Naive thymus-derived CD8-positive, alpha-beta T cell (primary cell): ENCODE data around the gene S100A7A. TPM values are rescaled to one million over a fixed set of nuclear protein-coding genes. Genes with fewer than 3 reads are reported as not detected.

Source experiments
- ATAC-seq, 2 donors: fragments of 150-1000 bp; cut with Tn5 transposase in 1 of 2; sonication (Bioruptor Pico), chemical (Tn5 transposase) in 1 of 2; 1 replicate in 1 of 2; 2 replicates in 1 of 2; pipeline ENCODE4 v1.10.0; 2021; ENCODE audit warnings: mild to moderate bottlenecking in 2 of 2, moderate library complexity in 2 of 2
- POLR2A ChIA-PET: fragments of 350-600 bp; sonication (Branson Sonifier 250); formaldehyde crosslinking; loops from one replicate; lab custom pipeline; 2021; ENCODE audit warnings: antibody characterized with exemption; lab: Charles Lee
- DNase-seq, 10 donors: peaks; one replicate each; pipeline versions ENCODE4 v3.0.0 to v3.0.0-alpha.2; 2020 to 2022
- H3K27ac Mint-ChIP-seq, 10 donors: one replicate each; pipeline ENCODE4 v1.8.0; 2020 to 2022; ENCODE audit warnings: mild to moderate bottlenecking in 10 of 10, mixed read lengths in 10 of 10, moderate library complexity in 4 of 10, inconsistent platforms in 1 of 10
- H3K27me3 Mint-ChIP-seq, 5 donors: one replicate each; pipeline ENCODE4 v1.8.0; 2021 to 2022; ENCODE audit warnings: mixed read lengths in 5 of 5
- H3K36me3 Mint-ChIP-seq, 3 donors: one replicate each; pipeline ENCODE4 v1.8.0; 2020 to 2022; ENCODE audit warnings: mixed read lengths in 3 of 3, mild to moderate bottlenecking in 2 of 3, inconsistent platforms in 1 of 3
- H3K4me1 Mint-ChIP-seq, 4 donors: one replicate each; pipeline ENCODE4 v1.8.0; 2021 to 2022; ENCODE audit warnings: mixed read lengths in 4 of 4
- H3K4me3 Mint-ChIP-seq, 10 donors: one replicate each; pipeline ENCODE4 v1.8.0; 2020 to 2022; ENCODE audit warnings: mild to moderate bottlenecking in 10 of 10, mixed read lengths in 10 of 10, moderate library complexity in 6 of 10, inconsistent platforms in 1 of 10
- H3K9me3 Mint-ChIP-seq, 9 donors: one replicate each; pipeline ENCODE4 v1.8.0; 2020 to 2022; ENCODE audit warnings: mixed read lengths in 9 of 9, mild to moderate bottlenecking in 3 of 9, inconsistent platforms in 1 of 9, moderate library complexity in 1 of 9
- polyA plus RNA-seq, 3 donors: library from polyadenylated mRNA; unstranded; fragments of 300-500 nt; fragmentation: Illumina TruSeq; gene quantifications; one replicate each; pipeline ENCODE4 v1.2.3, GENCODE V29; 2021
- total RNA-seq, 8 experiments: library from RNA in 2 of 8; stranded (reverse) in 2 of 8; gene quantifications; one replicate each; pipeline ENCODE4 v1.2.3 and lab custom pipeline; 2021 to 2026

Gene S100A7A
- total and polyA plus RNA-seq, 5 experiments from 2014 or later, result not detected

DNA sequence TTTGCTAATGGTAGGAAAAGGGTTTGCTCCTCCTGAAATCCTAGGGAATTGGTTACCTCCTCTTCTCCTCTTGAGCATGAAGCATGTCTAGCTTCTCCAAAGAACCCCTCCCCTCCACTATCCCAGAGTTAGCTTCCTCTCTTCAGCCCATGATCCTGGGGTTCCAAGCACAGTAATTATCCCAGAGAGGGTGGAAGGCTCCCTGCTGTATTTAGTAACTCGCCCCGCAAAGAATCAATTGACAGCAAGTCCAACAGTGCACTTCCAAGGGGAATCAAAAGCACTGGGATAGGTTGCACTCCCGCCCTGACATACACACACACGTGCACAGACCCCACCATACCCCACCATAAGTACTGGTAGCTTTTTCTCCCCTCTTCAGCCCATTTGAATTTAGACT is 28.5 kb upstream of the S100A7A start:
- H3K36me3 Mint-ChIP-seq, result no peaks in the 10 kb centered on the region
- peak overlapping the region in 1 of 10 donors; percentile 18 for H3K27ac Mint-ChIP-seq
- H3K4me3 Mint-ChIP-seq, result no peak overlapping the region
- H3K9me3 Mint-ChIP-seq, result peaks cover 0 to 4% (median 0%) of the 10 kb centered on the region in 9 donors
- peaks cover 0 to 24% (median 10%) of the 10 kb centered on the region in 5 donors for H3K27me3 Mint-ChIP-seq
- ATAC-seq (no peak), DNase-seq (no peak)
- POLR2A ChIA-PET, result no interaction called here
- H3K4me1 Mint-ChIP-seq, result peaks cover 0 to 5% (median 3%) of the 10 kb centered on the region in 4 donors

DNA sequence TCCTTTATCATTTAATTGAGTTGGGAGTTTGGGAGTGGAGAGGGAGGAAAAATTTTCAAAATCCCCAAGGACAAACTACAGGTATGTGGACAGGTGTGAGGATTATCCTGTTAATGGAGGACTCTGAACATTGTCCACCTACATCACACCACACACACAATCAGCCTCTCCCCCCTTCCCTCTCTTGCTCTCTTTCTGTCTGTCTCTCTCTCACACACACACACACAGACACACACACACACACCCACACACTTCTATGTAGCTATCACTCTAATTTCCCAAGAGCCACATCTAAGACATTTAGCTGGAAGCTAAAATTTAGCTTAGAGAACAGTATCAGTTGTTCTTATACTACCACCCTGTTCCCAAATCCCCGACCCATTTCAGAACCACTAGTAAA is 26.9 kb upstream of the S100A7A start:
- Mint-ChIP-seq H3K4me3 (no peak overlapping the region), H3K27ac (no peak overlapping the region), H3K27me3 (peaks cover 4 to 30% (median 17%) of the 10 kb centered on the region in 5 donors), H3K4me1 (peaks cover 0 to 5% (median 3%) of the 10 kb centered on the region in 4 donors), H3K36me3 (no peaks in the 10 kb centered on the region), H3K9me3 (no peaks in the 10 kb centered on the region)
- no peak for DNase-seq
- POLR2A ChIA-PET, result no interaction called here
- ATAC-seq, result no peak

DNA sequence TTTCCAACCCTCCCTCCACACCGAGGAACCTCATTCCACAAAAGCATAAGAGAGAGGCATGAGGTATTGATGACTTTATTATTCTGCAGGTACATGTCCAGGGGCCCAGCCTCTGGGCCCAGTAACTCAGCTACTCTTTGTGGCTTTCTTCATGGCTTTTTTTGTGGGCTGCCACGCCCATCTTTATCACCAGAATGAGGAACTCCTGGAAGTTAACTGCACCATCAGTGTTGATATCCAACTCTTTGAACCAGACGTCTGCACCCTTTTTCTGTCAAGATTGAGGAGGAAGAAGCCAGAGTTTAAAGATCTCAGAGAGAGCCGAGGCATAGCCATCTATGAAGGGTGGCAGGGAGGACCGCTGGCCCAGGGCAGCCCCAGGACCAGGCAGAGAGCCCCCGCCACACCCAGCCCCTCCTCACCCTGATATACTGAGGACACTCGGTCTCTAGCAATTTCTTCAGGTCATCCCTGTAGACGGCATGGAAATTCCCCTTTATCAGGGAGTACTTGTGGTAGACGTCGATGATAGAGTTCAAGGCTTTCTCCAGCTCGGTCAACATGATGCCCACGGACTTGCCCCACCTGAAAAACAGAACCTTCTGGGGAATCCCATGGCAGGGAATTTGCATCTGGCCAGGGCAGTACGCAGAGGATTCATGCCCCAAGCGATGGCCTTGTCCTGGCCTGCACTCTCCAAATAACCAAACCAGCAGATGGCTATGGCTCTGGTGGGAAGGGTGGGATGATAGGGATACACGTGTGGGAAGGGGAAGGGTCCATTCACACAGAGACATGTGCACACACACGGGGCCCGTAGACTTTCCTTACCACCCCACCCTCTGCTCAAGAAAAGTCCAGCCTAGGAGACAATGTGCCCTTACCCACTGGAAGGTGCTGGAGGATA is 26.1 kb upstream of the S100A7A start:
- DNase-seq, result no peak
- Mint-ChIP-seq H3K36me3 (no peaks in the 10 kb centered on the region), H3K27me3 (peaks cover 4 to 38% (median 20%) of the 10 kb centered on the region in 5 donors), H3K4me3 (no peak overlapping the region), H3K27ac (no peak overlapping the region), H3K4me1 (peaks cover 0 to 5% (median 2%) of the 10 kb centered on the region in 4 donors), H3K9me3 (no peaks in the 10 kb centered on the region)
- POLR2A ChIA-PET, result no interaction called here
- no peak for ATAC-seq

DNA sequence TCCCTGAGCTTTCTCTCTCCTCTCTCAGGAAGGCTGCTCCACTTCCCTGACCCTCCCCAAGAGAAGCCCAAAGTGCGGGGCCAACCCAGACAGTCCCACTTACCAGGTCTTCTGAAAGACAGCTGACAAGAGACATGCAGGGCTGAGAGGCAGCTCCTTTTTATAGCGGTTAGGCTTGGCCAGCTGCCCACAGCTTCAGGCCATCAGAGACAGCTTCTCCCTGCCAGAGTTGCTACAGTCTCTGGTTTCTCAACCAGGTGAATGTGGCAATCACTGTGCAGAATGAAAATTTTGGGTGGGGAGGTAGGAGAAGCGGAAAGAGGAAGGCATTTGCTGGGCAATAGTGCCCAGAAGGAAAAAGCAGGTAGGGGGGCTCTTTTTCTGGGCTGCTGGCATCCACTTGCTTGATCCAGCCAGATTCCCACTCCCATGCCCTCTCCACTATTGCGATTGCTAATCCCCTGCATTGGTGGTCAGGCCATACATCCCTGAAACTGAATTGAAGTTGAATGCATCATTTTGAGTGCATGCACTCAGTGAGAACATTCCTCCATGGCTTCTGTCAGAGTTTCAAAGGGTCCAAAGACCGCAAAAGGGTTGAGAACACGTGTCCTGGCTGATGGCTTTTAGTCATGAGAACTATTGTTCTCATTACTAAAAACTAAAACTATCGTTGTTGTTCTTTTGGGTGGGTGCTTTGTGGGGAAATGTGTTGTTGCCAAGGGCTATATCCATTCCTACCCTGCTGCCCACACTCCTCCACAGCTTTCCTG is 25.2 kb upstream of the S100A7A start, which contains the start of gene S100A8:
Gene S100A8 (minus strand): TSS at position 136 of the 773 bp plus-strand sequence. CDS start 538 bp downstream, outside the sequence.
- no peak within 1 kb of the TSS for H3K27ac Mint-ChIP-seq
- POLR2A ChIA-PET, result no interaction called here
- H3K36me3 Mint-ChIP-seq, result no peaks in the 10 kb centered on the region
- ATAC-seq (no peak), DNase-seq (no peak)
- H3K9me3 Mint-ChIP-seq, result no peaks in the 10 kb centered on the region
- peaks cover 9 to 47% (median 25%) of the 10 kb centered on the region in 5 donors for H3K27me3 Mint-ChIP-seq
- peak within 1 kb of the TSS in 1 of 10 donors; percentile 34 for H3K4me3 Mint-ChIP-seq
- H3K4me1 Mint-ChIP-seq, result peaks cover 0 to 5% (median 2%) of the 10 kb centered on the region in 4 donors

DNA sequence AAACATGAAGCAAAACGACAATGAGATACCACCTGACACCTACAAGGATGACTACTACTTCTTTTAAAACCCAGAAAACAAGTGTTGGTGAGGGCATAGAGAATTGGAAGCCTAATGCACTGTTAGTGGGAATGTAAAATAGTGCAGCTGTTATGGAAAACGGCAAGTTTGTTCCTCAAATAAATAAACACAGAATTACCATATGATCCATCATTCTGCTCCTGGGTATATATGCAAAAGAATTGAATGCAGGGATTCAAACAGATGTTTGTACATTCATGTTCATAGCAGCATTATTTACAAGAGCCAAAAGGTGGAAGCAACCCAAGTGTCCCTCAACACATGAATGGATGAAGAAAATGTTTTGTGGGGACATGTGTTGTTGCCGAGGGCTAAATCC is 24.1 kb upstream of the S100A7A start:
- H3K27me3 Mint-ChIP-seq, result peaks cover 10 to 59% (median 33%) of the 10 kb centered on the region in 5 donors
- no peaks in the 10 kb centered on the region for H3K9me3 Mint-ChIP-seq
- no peaks in the 10 kb centered on the region for H3K36me3 Mint-ChIP-seq
- no peak overlapping the region for H3K4me3 Mint-ChIP-seq
- no peak for DNase-seq
- peaks cover 0 to 3% (median 1%) of the 10 kb centered on the region in 4 donors for H3K4me1 Mint-ChIP-seq
- H3K27ac Mint-ChIP-seq, result no peak overlapping the region
- ATAC-seq, result no peak
- POLR2A ChIA-PET, result no interaction called here

DNA sequence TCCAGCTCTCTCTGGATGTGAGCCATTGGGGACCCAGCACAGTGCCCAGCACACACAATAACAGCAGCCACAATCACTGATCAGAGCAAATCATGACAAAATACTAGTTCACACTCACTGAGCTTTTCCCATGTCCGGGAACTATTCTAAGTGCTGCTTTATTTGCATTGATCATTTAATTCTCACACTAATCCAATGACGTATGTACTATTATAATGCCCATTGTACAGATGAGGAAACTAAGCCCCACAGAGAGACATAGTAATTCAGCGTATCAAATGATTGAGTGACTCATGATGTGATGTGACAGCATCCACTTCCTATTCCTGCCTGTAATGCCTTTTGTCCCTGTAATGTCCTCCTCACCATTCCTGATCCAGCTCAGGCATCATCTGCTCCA is 23.5 kb upstream of the S100A7A start:
- Mint-ChIP-seq H3K4me1 (peaks cover 0 to 3% (median 1%) of the 10 kb centered on the region in 4 donors), H3K4me3 (no peak overlapping the region), H3K9me3 (no peaks in the 10 kb centered on the region), H3K27me3 (peaks cover 11 to 61% (median 35%) of the 10 kb centered on the region in 5 donors), H3K27ac (no peak overlapping the region), H3K36me3 (no peaks in the 10 kb centered on the region)
- POLR2A ChIA-PET, result no interaction called here
- ATAC-seq (no peak), DNase-seq (no peak)

DNA sequence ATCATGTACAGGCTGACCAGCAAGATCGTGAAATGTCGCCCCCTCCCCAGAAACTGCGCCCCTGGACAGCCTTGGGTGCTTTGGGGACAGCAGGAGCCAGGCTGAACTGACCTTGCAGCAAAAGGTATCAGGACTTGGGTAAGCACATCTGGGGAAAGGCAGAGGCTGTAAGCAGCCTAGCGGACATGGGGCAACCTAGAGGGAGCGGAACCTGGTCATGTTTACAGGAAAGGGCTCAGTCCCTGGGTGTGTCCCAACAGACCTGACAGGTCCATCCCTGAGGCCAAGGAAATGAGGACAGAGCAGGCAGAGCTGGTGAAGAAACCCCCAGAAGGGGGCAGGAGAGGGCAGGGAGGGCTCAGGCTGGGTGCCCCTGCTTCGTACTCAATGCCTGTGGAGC is 22.4 kb upstream of the S100A7A start:
- ATAC-seq (no peak), DNase-seq (no peak)
- Mint-ChIP-seq H3K4me3 (no peak overlapping the region), H3K27me3 (peaks cover 11 to 67% (median 38%) of the 10 kb centered on the region in 5 donors), H3K36me3 (no peaks in the 10 kb centered on the region), H3K4me1 (peaks cover 0 to 3% (median 1%) of the 10 kb centered on the region in 4 donors), H3K9me3 (no peaks in the 10 kb centered on the region), H3K27ac (no peak overlapping the region)
- POLR2A ChIA-PET, result no interaction called here

DNA sequence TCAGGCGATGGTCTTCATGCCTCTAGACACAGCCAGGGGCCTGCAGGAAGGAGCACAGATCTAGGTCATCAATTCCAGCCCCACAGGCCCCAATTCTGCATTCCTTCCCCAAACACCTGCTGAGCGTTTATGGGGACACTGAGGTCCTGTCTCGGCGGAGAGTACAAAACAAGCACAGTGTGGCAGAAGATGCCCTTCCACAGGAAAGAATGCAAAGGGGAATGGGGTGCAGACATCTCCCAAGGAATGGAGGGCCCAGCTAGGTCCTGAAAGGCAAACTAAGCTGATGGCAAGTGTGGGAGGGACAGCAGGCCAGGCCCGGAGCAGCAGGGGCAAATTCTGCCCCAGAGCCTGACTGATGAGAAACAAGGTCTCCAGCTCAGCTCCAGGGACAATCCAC is 21.9 kb upstream of the S100A7A start:
- ATAC-seq, result no peak
- POLR2A ChIA-PET, result no interaction called here
- no peak for DNase-seq
- H3K27me3 Mint-ChIP-seq, result peaks cover 11 to 69% (median 38%) of the 10 kb centered on the region in 5 donors
- peaks cover 0 to 3% (median 1%) of the 10 kb centered on the region in 4 donors for H3K4me1 Mint-ChIP-seq
- H3K27ac Mint-ChIP-seq, result no peak overlapping the region
- no peaks in the 10 kb centered on the region for H3K36me3 Mint-ChIP-seq
- no peaks in the 10 kb centered on the region for H3K9me3 Mint-ChIP-seq
- H3K4me3 Mint-ChIP-seq, result no peak overlapping the region

DNA sequence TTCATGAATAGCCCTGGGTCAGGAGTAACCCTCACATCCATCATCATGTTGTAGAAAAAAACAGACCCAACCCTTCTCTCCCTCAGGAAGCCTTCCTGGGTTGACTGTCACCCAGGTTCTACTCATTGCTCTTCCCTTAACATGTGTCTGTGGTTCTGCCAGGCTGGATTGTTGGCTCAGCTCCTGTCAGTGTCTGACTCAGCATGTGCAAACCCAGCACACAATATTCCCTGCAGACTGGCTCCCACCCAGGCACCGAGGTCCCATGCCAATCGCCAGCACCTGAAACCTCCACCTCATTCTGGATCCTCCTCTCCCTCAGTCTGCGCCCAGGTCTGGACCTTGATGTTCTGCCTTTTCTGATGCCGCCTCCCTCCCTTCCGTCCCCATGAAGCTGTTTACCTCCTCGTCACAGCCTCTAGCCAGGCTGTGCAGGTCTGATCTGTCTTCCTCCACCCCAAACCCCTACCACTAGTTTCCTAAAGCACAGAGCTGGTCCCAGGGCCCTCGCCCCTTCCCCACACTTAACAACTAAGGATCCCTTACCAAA is 21.1 kb upstream of the S100A7A start:
- Mint-ChIP-seq H3K27me3 (peaks cover 11 to 69% (median 34%) of the 10 kb centered on the region in 5 donors), H3K27ac (no peak overlapping the region), H3K4me1 (peaks cover 0 to 3% (median 0%) of the 10 kb centered on the region in 4 donors), H3K4me3 (no peak overlapping the region), H3K36me3 (no peaks in the 10 kb centered on the region), H3K9me3 (no peaks in the 10 kb centered on the region)
- POLR2A ChIA-PET, result no interaction called here
- no peak for ATAC-seq
- DNase-seq, result no peak

DNA sequence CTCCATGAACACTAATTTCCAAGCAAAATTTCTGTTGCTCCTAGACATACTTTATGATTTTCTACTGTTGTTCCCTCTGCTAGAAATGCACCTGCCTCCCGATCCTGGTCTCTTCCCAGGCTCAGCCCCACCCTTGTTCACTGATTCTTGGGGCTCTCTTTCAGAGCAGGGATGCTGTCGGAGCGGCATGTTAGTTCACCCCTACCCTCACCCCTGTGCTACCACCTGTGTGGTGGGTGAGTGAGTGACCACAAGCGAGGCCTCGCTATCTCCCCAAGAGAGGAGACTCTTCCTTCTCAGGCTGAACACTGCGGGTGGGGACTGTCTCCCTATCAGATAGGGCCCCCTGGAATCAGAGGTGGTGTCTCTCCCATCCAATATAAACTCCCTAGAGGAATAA is 20.5 kb upstream of the S100A7A start:
- ATAC-seq (no peak), DNase-seq (no peak)
- peaks cover 0 to 3% (median 0%) of the 10 kb centered on the region in 4 donors for H3K4me1 Mint-ChIP-seq
- H3K4me3 Mint-ChIP-seq, result no peak overlapping the region
- no peaks in the 10 kb centered on the region for H3K36me3 Mint-ChIP-seq
- H3K27ac Mint-ChIP-seq, result no peak overlapping the region
- H3K9me3 Mint-ChIP-seq, result no peaks in the 10 kb centered on the region
- POLR2A ChIA-PET, result no interaction called here
- H3K27me3 Mint-ChIP-seq, result peaks cover 11 to 65% (median 34%) of the 10 kb centered on the region in 5 donors

DNA sequence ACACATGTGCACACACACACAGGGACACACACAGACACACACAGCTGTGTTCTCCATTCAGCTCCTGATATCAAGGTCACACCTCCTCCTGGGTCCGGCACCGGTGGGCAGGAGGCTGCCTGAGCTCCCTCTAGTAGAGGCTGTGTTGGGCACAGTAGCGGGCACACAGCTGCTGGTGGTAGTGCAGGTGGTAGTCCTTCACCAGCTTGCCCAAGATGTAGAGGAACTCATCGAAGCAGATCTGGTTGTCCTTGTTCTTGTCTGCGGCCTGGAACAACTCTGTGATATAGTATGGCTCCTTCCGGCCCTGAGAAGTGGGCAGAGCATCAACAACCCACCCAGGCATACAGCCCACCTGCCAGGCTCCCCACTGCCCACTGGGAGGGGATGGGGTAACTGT is 19.9 kb upstream of the S100A7A start:
- Mint-ChIP-seq H3K36me3 (no peaks in the 10 kb centered on the region), H3K9me3 (no peaks in the 10 kb centered on the region), H3K4me3 (no peak overlapping the region), H3K27me3 (peaks cover 11 to 58% (median 28%) of the 10 kb centered on the region in 5 donors), H3K27ac (peak overlapping the region in 1 of 10 donors; percentile 33), H3K4me1 (peaks cover 0 to 3% (median 0%) of the 10 kb centered on the region in 4 donors)
- ATAC-seq (no peak), DNase-seq (no peak)
- POLR2A ChIA-PET, result no interaction called here

DNA sequence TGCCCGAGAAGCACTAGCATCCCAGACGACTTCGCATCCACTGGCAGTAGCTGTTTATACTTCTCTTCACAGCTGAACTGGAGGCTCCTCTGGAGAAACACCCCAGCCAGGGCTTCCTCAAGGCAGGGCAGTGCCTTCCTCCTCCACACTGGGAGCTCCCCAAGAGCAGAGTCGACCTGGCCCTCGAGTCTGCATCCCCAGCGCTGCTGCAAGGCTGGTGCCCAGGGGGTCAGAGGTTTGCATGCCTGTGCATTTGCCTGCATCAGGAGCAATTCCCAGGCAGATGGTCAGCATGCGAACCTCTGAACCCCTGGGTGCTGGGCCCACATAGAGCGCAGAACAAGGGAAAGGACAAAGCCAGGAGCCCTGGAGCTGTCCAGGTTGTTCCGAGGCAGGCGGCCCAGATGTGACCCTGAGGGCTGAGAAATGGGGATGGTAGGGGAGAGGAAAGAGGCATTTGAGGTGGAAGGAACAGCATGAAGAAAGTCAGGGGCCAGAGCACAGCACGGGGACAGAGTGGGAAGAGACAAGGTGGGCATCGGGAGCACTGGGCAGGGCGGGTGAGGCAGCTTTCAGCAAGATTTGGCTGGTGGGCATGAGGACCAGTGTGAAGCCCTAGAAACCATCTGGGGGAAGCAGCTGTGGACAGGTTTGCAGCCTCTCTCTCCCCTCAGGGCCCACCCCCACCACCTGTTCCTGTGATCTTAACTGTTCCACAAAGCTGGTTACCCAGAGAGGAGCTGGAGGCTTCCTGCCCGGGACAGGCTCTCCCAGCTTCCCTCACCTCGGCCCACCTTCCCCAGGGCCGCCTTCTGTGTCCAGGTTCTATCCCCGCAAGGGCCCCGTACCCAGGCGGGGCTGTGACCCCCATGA is 19.0 kb upstream of the S100A7A start:
- Mint-ChIP-seq H3K4me3 (no peak overlapping the region), H3K36me3 (no peaks in the 10 kb centered on the region), H3K4me1 (peaks cover 0 to 3% (median 0%) of the 10 kb centered on the region in 4 donors), H3K9me3 (no peaks in the 10 kb centered on the region), H3K27ac (peak overlapping the region in 1 of 10 donors; percentile 33), H3K27me3 (peaks cover 11 to 57% (median 26%) of the 10 kb centered on the region in 5 donors)
- POLR2A ChIA-PET, result no interaction called here
- ATAC-seq (no peak), DNase-seq (no peak)
